K562 (cell line): ENCODE data around the gene FBXW7. TPM values are rescaled to one million over a fixed set of nuclear protein-coding genes. Genes with fewer than 3 reads are reported as not detected.

Experiments
- ATAC-seq: fragments of 200-7000 bp; cut with Tn5 transposase; 3 replicates; pipeline ENCODE4 v1.9.1; 2020; ENCODE audit warnings: moderate library complexity
- BruUV-seq: library from RNA; stranded (reverse); fragments of 400-500 nt; replicated peaks from 2 replicates; lab custom pipeline; 2021; lab: Mats Ljungman, UMichigan
- CTCF ChIA-PET: fragments of 300-600 bp; formaldehyde crosslinking; extraction: SDS; loops from one replicate; lab custom pipeline; 2021; ENCODE audit warnings: low intra/inter-chr PET ratio; lab: Yijun Ruan, JAX
- POLR2A ChIA-PET: fragments of 300-600, 350-650 bp; sonication (Branson Sonifier 250); formaldehyde crosslinking; extraction: SDS; loops from one replicate; lab custom pipeline; 2021; ENCODE audit warnings: antibody characterized with exemption, inconsistent platforms; lab: Yijun Ruan, JAX
- DNase-seq, 4 experiments: peaks; one replicate each; pipeline versions ENCODE4 v3.0.0 to v3.0.0-alpha.2; 2011 to 2018; ENCODE audit warnings: low spot score in 3 of 4, mixed read lengths in 3 of 4; ENCODE audit errors: extremely low read depth in 1 of 4
- FAIRE-seq: peaks from 2 replicates; lab custom pipeline; 2011; peaks lifted over from hg19 to GRCh38; lab: Jason Lieb, UNC
- H2AFZ ChIP-seq: 2 replicates; pipeline ENCODE4 v1.6.0; 2011; ENCODE audit warnings: low read depth, low read length, control low read depth, inconsistent platforms
- H3K27ac ChIP-seq: fragments of 200-600 bp; 3 replicates; pipeline ENCODE4 v1.8.0; 2011; ENCODE audit warnings: low read depth, mild to moderate bottlenecking, control low read depth, inconsistent platforms, low read length, moderate library complexity, mixed read lengths; ENCODE audit errors: extremely low read depth
- H3K27me3 ChIP-seq, 2 experiments: fragments of 300-600 bp in 1 of 2; 2 replicates in 1 of 2; 3 replicates in 1 of 2; pipeline versions ENCODE4 v1.6.0 to v1.8.0; 2011; ENCODE audit warnings: inconsistent platforms in 2 of 2, low read length in 2 of 2, mild to moderate bottlenecking in 1 of 2, mixed read lengths in 1 of 2, moderate library complexity in 1 of 2; ENCODE audit not compliant: control insufficient read depth in 2 of 2, insufficient read depth in 2 of 2
- H3K36me3 ChIP-seq: fragments of 300-600 bp; 3 replicates; pipeline ENCODE4 v1.8.0; 2011; ENCODE audit warnings: mild to moderate bottlenecking, low read length, inconsistent platforms; ENCODE audit not compliant: control insufficient read depth, insufficient read depth
- H3K4me1 ChIP-seq, 2 experiments: fragments of 200-600 bp in 1 of 2; replicated peaks in 1 of 2; 2 replicates in 1 of 2; 3 replicates in 1 of 2; pipeline versions ENCODE4 v1.5.1 to v1.8.0; 2011; ENCODE audit warnings: inconsistent platforms in 2 of 2, low read length in 2 of 2, mild to moderate bottlenecking in 1 of 2, mixed read lengths in 1 of 2, moderate library complexity in 1 of 2; ENCODE audit not compliant: control insufficient read depth in 2 of 2, insufficient read depth in 2 of 2
- H3K4me2 ChIP-seq: 2 replicates; pipeline ENCODE4 v1.6.1; 2011; ENCODE audit warnings: low read length, control low read depth, inconsistent platforms, mixed read lengths; ENCODE audit not compliant: insufficient read depth
- H3K4me3 ChIP-seq: fragments of 200-600 bp; sonication (generic), shearing (Covaris generic); 2 replicates; pipeline ENCODE4 v1.5.1; 2016; ENCODE audit warnings: control low read depth, inconsistent platforms
- H3K79me2 ChIP-seq: fragments of 200-600 bp; 3 replicates; pipeline ENCODE4 v1.8.0; 2011; ENCODE audit warnings: low read length, inconsistent platforms; ENCODE audit not compliant: control insufficient read depth, insufficient read depth
- H3K9ac ChIP-seq, 2 experiments: 2 replicates each; pipeline versions ENCODE4 v1.6.0 to v1.6.1; 2011; ENCODE audit warnings: low read depth in 2 of 2, low read length in 2 of 2, control low read depth in 1 of 2, inconsistent platforms in 1 of 2, mild to moderate bottlenecking in 1 of 2, mixed read lengths in 1 of 2; ENCODE audit not compliant: insufficient read depth in 1 of 2
- H3K9me1 ChIP-seq: one replicate; pipeline ENCODE4 v1.6.0; 2011; ENCODE audit warnings: inconsistent platforms, mild to moderate bottlenecking, low read length, moderate library complexity; ENCODE audit not compliant: control insufficient read depth, insufficient read depth
- H3K9me3 ChIP-seq: replicated peaks from 2 replicates; pipeline ENCODE4 v1.5.1; 2011; ENCODE audit warnings: low read depth, low read length, inconsistent platforms; ENCODE audit not compliant: control insufficient read depth, insufficient read depth
- H4K20me1 ChIP-seq: replicated peaks from 2 replicates; pipeline ENCODE4 v1.6.1; 2011; ENCODE audit warnings: low read length, inconsistent platforms, mixed read lengths; ENCODE audit not compliant: control insufficient read depth, insufficient read depth
- GTF2B ChIP-seq: IDR thresholded peaks from 2 replicates; pipeline ENCODE4 v1.6.1; 2011; ENCODE audit not compliant: insufficient read length; ENCODE audit errors: extremely low read depth
- HOMEZ ChIP-seq: fragments of 250-450 bp; sonication (Bioruptor Pico); IDR thresholded peaks from 2 replicates; pipeline ENCODE4 v1.4.0; 2020; ENCODE audit warnings: mild to moderate bottlenecking, moderate library complexity
- ILK ChIP-seq: fragments of 450-650 bp; IDR thresholded peaks from 2 replicates; pipeline ENCODE4 v1.6.1; 2016; ENCODE audit warnings: missing genetic modification characterization, low read depth, mild to moderate bottlenecking, missing compliant biosample characterization, moderate library complexity, borderline replicate concordance
- SAP30 ChIP-seq: fragments of 200-600 bp; sonication (generic); IDR thresholded peaks from 2 replicates; pipeline ENCODE4 v1.6.1; 2012; ENCODE audit warnings: borderline replicate concordance, low read depth, mild to moderate bottlenecking, moderate library complexity, low read length, control low read depth, inconsistent platforms; ENCODE audit not compliant: insufficient read depth, poor library complexity, severe bottlenecking
- SREBF1 ChIP-seq: fragments of 150-350 bp; IDR thresholded peaks from 2 replicates; pipeline ENCODE4 v1.6.1; 2014; ENCODE audit warnings: antibody characterized with exemption, low read depth, low read length, borderline replicate concordance
- ZBTB43 ChIP-seq: sonication (generic); formaldehyde crosslinking; IDR thresholded peaks from 2 replicates; pipeline ENCODE4 v1.8.0; 2023; ENCODE audit warnings: mild to moderate bottlenecking, missing genetic modification reagents
- ZBTB5 ChIP-seq: fragments of 450-650 bp; IDR thresholded peaks from 2 replicates; pipeline ENCODE4 v1.6.1; 2017; ENCODE audit warnings: antibody characterized with exemption
- ZNF212 ChIP-seq: fragments of 450-650 bp; formaldehyde crosslinking; IDR thresholded peaks from 2 replicates; pipeline ENCODE4 v1.4.0; 2020; ENCODE audit warnings: mild to moderate bottlenecking
- ZNF324 ChIP-seq: fragments of 250-450 bp; sonication (Bioruptor Pico); IDR thresholded peaks from 2 replicates; pipeline ENCODE4 v1.4.0; 2020; ENCODE audit warnings: mild to moderate bottlenecking
- ZNF79 ChIP-seq: fragments of 250-450 bp; sonication (Bioruptor Pico); IDR thresholded peaks from 2 replicates; pipeline ENCODE4 v1.4.0; 2020; ENCODE audit warnings: low read depth, mild to moderate bottlenecking, moderate library complexity
- WGBS: fragments of 100-300 bp; shearing (Covaris generic); methylation state at CpG from one replicate; pipeline ENCODE4 v1.1.6; 2016; ENCODE audit warnings: low coverage, mixed read lengths; ENCODE audit not compliant: insufficient coverage; ENCODE audit errors: missing lambda C conversion rate; 5-methylcytosine and 5-hydroxymethylcytosine counted together
- in situ Hi-C: fragments of 300-500 bp; cut with MboI; formaldehyde crosslinking; loops from 4 replicates; pipeline ENCODE4 v1.15.0; 2018; ENCODE audit warnings: inconsistent platforms, mixed read lengths
- intact Hi-C: fragments of 100-400 bp; cut with micrococcal nuclease; formaldehyde crosslinking; loops from 2 replicates; pipeline ENCODE4 v1.14.2; 2022
- polyA plus RNA-seq, 8 experiments: library from polyadenylated mRNA; depleted of rRNA in 4 of 8; stranded (reverse) in 5 of 8; unstranded in 3 of 8; fragments of >200 nt; fragmentation: Nextera tagmentation in 2 of 8; fragmentation: Illumina TruSeq in 1 of 8; extraction: Ambion mirVana in 2 of 8; extraction: Trizol in 1 of 8; gene quantifications; 2 replicates each; pipeline versions ENCODE4 v1.2.1 to v1.2.3, GENCODE V29; 2011 to 2014; ENCODE audit warnings: inconsistent platforms in 1 of 8, missing spikeins in 1 of 8
- total RNA-seq, 7 experiments: library from RNA; depleted of rRNA in 6 of 7; stranded (reverse); fragments of >200 nt in 6 of 7; fragmentation: Illumina TruSeq in 2 of 7; extraction: Trizol in 2 of 7; gene quantifications; 2 replicates each; pipeline versions ENCODE4 v1.2.1 to v1.2.3, GENCODE V29; 2011 to 2021; ENCODE audit warnings: low replicate concordance in 1 of 7

Gene FBXW7
- total and polyA plus RNA-seq, 9 of the 15 experiments (the other 6 are each of a cell fraction or from before 2014, with no cell fraction given) = 6.8 to 44.2 (median 16.4) TPM

GRCh38 chr4:152494020-152494419 is 41.9 kb downstream of the FBXW7 start:
- Histone ChIP-seq H3K9me3 (no peaks in the 10 kb centered on the region), H3K4me2 (no peak overlapping the region), H3K4me3 (no peak overlapping the region), H3K9ac (no peak overlapping the region), H3K27me3 (no peaks in the 10 kb centered on the region), H3K27ac (no peak overlapping the region), H3K9me1 (no peaks in the 10 kb centered on the region), H3K36me3 (no peaks in the 10 kb centered on the region), H3K79me2 (peaks cover 37% of the 10 kb centered on the region), H3K4me1 (peaks cover 0 to 2% of the 10 kb centered on the region in 2 experiments; a peak in 3 of 5 replicates), H2AFZ (no peak overlapping the region), H4K20me1 (peaks cover 6% of the 10 kb centered on the region; the same call in 1 of the 2 replicates)
- CTCF ChIA-PET = no interaction called here
- BruUV-seq = no TSS peak
- ATAC-seq (no peak), FAIRE-seq (no peak), DNase-seq (no peak)
- 69% methylated on average over 3 of the region's 3 CpGs for WGBS
- in situ Hi-C loops = no loop called here
- intact Hi-C loops = no loop called here
- POLR2A ChIA-PET = no interaction called here
- no peak for TF ChIP-seq ZBTB43 (CRISPR knock-in tag)
- TF ChIP-seq ZBTB5 = no peak
- TF ChIP-seq ILK (tag) = no peak
- TF ChIP-seq SREBF1 = no peak
- TF ChIP-seq ZNF79 (CRISPR knock-in tag) = no peak
- no peak for TF ChIP-seq ZNF212
- no peak for TF ChIP-seq ZNF324 (CRISPR knock-in tag)
- no peak for TF ChIP-seq SAP30
- TF ChIP-seq GTF2B = no peak
- no peak for TF ChIP-seq HOMEZ
